Ureter (tissue), 1 donor: ENCODE data around the gene ATG9B. TPM values are rescaled to one million over a fixed set of nuclear protein-coding genes. Genes with fewer than 3 reads are reported as not detected.
"Not testable (repeated sequence)": the region's sequence is repeated elsewhere in the genome, so short reads cannot be mapped to it uniquely, and the experiment has no call there.

Source experiments
- DNase-seq: peaks from one replicate; pipeline ENCODE4 v3.0.0-alpha.2; 2020; ENCODE audit warnings: low spot score
- total RNA-seq: library from RNA; stranded (reverse); gene quantifications from one replicate; pipeline ENCODE4 v1.2.4, GENCODE V29; 2023
- donor health status: DM: yes; HTN: yes; CAD: no.

ATG9B gene
- total RNA-seq, 1 donor from 2014 or later, result 0.55 TPM

DNA sequence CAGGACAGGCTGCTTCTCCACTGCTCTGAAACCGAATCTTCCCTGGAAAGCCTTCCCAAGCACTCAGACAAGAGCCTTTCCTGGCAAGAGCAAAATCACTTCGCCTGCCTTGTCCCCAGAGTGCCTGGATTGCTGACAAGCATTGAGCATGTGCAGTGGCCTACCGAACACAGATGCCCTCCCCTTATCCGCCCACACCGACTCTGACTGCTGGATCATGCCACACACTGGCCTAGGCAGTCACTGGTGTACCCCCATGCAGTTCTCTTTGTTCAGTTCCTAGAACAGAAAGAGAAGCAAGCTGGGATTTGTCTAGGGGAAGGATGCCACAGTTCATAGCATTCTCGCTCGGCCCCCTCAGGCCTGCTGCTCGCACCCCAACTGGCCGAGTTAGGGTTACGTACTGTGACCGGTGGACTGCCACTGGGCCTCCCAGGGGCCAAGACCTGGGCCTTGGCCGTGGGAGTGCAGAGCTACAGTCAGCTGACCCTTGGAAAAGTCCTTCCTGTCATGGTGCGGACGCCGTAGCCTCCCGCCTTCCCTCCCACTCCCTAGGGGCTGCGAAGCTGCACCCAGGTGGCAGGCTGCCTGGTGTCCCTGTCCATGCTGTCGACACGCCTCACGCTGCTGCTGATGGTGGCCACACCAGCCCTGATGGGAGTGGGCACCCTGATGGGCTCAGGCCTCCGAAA lies 10.9 kb upstream of the ATG9B start:
- DNase-seq, result no peak

DNA sequence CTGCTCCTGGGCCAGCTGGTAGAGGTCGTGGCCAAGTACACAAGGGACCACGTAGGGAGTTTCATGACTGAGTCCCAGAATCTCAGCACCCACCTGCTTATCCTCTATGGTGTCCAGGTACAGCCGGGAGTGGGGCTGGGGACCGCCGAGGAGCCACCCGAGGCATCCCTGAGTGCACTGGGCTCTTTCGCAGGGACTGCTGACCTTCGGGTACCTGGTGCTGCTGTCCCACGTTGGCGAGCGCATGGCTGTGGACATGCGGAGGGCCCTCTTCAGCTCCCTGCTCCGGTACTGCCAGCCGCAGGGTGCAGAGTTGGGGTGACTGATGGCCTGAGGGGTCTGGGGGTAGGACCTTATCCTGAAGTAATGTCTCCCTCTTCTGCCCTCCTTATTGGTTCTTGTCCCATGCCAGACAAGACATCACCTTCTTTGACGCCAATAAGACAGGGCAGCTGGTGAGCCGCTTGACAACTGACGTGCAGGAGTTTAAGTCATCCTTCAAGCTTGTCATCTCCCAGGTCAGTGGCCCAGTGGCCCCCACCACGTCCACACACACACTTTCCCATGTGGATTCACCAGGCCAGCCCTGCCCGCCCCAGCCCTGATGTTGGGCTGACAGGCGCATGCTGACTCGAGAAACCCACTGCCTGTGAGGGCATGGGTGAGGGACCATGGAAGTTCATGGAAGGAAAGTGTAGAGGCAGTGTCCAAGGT lies 10.2 kb upstream of the ATG9B start:
- DNase-seq, result no peak

- DNase-seq, result no peak
Measured at GRCh38 chr7:151033864-151034249, 9.6 kb upstream of the ATG9B start.

- DNase-seq, result no peak
Measured at GRCh38 chr7:151032936-151033863, 8.9 kb upstream of the ATG9B start.

- DNase-seq, result no peak
Measured at GRCh38 chr7:151031011-151031410, 6.7 kb upstream of the ATG9B start.

DNA sequence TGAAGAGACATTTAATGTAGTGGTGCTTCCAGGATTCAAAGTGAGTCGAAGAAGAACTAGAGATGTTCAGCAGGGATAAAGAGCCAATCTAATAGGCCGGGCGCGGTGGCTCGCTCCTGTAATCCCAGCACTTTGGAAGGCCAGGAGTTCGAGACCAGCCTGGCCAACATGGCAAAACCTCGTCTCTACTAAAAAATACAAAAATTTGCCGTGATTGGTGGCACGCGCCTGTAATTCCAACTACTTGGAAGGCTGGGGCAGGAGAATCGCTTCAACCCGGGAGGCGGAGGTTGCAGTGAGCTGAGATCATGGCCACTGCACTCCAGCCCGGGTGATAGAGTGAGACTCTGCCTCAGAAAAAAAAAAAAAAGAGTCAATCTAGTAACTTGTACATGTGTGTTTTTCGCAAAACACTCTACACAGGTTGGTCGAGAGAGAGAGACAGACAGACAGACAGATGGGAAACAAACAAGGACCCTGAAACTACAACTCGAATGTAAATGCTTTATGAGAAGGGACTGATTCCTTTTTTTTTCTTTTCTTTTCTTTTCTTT lies 4.7 kb upstream of the ATG9B start:
- DNase-seq, result no peak

- peak; percentile 100 for DNase-seq
Measured at GRCh38 chr7:151028131-151028947, 4.0 kb upstream of the ATG9B start, which contains the start of gene ABCB8. Gene ABCB8 (plus strand): TSS chr7:151028450. CDS start chr7:151028516, 66 bp downstream.

DNA sequence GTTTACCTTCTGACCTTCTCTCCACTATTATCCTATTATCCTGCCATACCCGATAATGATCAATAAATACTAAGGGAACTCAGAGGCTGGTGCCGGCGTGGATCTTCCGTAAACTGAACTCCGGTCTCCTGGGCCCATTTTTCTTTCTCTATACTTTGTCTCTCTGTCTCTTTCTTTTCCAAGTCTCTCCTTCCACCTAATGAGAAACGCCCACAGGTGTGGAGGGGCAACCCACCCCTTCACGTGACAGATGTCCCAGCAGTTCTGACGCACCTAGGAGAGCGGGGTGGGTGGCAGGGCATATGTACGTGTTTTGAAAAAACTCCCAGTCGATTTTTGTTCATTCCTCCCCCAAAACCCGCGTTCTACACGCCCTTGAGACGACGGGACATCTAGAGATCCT lies 3.4 kb upstream of the ATG9B start:
- DNase-seq, result not testable (repeated sequence)

- DNase-seq, result not testable (repeated sequence)
Measured at GRCh38 chr7:151026771-151027727, 2.8 kb upstream of the ATG9B start.

DNA sequence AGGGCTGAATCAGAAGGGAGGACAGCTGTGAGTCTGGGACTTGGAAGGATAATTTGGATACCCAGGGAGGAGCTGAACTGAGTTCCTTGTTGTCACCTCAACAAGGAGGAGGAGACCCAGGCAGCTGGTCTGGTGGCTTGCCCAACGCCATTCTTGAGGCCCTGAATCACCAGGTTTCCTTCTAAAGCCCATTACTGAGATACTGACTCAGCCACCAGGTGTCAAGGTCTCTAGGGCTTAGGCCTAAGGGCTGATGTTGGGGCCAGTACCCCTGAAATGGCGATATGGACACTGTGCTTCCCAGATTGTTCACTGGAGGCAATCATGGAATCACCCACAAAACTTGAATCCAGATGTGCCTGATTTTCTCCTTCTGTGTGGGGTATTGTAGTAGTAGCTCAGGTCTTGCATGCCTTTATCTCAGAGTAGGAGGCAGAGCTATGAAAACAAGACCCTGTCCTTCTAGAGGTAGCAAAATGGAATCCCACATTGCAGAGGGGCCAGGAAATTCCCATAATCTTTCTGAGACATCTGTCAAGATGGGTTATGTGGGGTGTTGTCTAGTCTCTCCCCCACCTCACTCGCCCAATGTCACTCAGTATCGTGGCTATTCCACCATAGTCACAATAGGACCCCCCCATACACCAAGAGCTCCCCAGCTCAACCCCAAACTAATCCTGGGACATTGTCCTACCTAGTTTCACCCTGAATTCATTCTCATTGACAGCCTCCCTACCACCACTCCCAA lies 1.8 kb upstream of the ATG9B start:
- DNase-seq, result no peak

DNA sequence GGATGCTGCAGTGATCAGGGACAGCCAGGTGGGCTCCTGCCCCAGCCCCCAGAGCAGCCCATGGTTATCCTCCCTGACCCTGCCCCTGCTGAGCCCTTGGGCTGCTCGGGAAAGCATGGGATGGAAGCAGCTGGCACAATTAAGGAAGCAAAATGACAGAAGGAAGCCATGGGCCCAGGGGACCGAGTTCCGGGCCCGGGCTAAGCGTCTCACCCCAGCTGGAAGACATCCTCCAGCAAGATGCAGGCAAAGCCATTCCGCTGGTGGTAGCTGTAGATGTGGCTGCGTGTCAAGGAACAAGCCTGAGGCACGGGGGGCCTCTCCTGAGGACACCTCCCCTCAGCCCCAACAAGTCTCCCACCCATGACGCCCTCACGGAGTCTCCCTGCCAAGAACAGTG lies 1.1 kb downstream of the ATG9B start:
- no peak for DNase-seq

GRCh38 chr7:151020231-151020630 lies 4.1 kb downstream of the ATG9B start:
- no peak for DNase-seq

DNA sequence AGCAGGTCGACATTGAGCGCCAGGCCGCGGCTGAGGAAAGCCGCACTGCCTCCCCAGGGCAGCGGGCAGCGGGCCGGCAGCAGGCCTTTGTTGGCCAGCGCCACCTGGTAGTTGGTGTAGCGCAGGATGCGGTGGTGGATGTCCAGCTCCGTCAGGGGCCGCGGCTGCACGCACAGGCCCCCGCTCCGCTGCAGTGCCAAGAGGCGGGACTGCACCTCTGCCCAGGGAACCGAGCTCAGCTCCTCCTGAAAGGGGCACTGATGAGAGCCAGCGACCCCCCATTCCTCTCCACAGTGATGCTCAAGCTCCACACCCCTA lies 5.2 kb downstream of the ATG9B start:
- no peak for DNase-seq

DNA sequence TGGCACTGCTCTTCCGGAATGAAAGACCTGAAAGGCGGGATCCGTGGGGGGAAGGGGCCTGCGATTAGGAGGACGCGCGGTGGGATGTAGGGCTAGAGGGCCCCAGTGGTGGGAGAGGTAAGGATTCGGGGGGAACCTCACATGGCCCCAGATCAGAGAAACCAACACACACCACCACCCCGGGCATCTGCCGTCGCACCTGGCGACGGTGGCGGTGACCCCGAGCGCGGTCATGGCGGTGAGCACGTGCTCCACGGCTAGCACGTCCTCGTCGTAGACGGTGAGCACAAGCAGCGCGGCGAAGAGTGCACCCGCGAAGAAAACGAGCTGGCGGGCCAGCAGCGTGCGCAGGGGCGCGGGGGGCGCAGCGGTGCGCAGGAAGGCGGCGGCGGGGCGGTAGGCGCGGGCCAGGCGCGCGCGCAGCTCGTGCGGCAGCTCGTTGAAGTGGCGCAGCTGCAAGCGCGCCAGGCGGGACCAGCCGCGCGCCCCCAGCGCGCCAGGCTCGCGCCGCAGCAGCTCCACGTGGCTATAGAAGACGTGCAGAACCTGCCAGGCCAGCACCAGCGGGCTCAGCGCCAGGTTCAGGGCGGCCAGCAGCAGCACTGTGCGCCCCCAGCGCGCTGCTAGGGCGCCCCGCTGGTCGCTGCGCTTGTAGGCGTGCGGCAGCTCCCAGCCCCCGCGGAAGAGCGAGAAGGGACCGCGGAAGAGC lies 5.7 kb downstream of the ATG9B start:
- DNase-seq, result no peak

GRCh38 chr7:151017953-151018420 lies 6.3 kb downstream of the ATG9B start:
- DNase-seq, result peak; percentile 66

DNA sequence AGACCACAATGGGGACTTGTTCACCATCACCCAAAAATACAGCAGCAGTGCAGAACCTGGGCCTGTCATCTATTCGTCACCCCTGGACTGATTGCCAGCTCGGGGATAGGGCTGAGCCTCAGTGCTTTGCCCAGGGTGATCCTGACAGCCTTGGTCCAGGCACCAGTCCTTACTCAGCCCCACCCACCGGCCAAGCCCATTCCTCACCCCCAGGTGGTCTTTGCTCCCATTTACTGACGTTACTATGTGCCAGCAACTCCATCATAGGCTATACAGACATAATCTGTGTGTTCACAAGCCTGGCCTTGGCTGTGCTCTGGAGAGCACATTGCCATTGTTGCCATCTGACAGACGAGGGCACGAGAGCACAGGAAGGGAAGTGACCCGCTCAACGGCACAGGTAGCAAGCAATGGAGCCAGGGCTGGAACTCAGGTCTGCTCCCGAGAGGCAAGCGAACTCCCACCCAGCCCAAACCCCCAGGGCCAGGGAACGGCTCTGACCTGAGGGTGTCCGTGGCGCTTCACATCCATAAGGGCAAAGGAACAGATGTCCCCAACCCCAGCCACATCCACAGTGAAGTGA lies 6.8 kb downstream of the ATG9B start:
- no peak for DNase-seq

DNA sequence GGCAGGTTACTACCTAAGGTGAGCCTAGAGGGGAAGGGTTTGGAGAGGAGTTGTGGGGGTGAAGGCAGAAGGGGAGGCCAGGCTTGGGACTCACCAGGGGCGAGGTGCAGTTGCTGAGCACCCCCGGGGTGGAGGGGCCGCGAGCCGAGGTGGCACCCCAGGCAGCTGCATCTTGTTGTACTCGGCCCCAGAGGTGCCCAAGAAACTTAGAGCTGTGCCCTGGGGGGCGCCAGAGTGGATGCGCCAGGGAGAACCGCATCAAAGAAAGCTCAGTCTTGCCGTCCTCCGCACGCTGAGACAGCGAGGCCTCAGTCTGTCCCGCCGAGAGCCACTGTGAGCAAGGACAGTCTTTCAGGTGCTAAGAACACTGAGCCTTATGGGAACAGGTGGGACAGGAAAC lies 7.4 kb downstream of the ATG9B start:
- DNase-seq, result no peak

- no peak for DNase-seq
Measured at GRCh38 chr7:151016505-151016904, 7.8 kb downstream of the ATG9B start.
